ENCODE data around the gene SEC31B.

Gene SEC31B, protein sequence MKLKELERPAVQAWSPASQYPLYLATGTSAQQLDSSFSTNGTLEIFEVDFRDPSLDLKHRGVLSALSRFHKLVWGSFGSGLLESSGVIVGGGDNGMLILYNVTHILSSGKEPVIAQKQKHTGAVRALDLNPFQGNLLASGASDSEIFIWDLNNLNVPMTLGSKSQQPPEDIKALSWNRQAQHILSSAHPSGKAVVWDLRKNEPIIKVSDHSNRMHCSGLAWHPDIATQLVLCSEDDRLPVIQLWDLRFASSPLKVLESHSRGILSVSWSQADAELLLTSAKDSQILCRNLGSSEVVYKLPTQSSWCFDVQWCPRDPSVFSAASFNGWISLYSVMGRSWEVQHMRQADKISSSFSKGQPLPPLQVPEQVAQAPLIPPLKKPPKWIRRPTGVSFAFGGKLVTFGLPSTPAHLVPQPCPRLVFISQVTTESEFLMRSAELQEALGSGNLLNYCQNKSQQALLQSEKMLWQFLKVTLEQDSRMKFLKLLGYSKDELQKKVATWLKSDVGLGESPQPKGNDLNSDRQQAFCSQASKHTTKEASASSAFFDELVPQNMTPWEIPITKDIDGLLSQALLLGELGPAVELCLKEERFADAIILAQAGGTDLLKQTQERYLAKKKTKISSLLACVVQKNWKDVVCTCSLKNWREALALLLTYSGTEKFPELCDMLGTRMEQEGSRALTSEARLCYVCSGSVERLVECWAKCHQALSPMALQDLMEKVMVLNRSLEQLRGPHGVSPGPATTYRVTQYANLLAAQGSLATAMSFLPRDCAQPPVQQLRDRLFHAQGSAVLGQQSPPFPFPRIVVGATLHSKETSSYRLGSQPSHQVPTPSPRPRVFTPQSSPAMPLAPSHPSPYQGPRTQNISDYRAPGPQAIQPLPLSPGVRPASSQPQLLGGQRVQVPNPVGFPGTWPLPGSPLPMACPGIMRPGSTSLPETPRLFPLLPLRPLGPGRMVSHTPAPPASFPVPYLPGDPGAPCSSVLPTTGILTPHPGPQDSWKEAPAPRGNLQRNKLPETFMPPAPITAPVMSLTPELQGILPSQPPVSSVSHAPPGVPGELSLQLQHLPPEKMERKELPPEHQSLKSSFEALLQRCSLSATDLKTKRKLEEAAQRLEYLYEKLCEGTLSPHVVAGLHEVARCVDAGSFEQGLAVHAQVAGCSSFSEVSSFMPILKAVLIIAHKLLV

DNA sequence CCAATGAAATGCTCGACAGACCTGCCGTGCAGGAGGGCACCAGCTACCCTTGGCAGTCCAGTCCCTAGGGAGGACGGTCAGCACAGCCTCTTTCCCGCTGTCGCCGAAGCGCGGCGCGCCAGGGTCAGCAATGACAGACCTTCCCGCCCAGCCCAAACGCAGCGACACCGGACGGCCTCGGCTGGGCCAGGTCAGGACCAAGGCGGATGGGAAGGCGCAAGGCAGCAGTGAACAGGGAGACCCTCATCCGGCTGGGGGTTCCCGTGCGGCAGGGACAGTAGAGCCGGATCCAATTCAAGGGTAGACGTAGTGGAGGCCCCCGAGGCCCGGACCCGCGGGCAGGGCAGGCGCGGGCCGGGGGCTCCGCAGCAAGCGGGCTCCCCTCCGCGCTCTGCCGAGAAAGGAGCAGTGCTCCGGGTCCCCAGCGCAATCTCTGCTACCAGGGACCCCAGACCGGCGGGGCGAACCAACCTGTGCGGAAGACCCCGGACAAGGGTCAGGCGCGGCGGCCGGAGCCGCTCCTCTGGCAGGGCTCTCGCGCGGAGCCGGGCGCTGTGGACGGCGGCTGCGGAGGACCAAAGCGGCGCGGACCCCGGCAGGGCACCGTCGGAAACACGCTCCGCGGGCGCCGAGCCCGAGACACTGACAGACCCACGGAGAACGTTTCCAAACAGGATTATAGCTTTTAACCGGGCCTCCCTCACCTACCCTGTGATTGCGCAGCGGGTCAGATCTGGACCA, at the start of gene SEC31B:
TSS of gene SEC31B (minus strand) at position 551 of the 741 bp plus-strand sequence. CDS start 2,909 bp downstream, outside the sequence.
- DNase-seq (ENCODE audit: low read depth in 2 of 2), result no peak

DNA sequence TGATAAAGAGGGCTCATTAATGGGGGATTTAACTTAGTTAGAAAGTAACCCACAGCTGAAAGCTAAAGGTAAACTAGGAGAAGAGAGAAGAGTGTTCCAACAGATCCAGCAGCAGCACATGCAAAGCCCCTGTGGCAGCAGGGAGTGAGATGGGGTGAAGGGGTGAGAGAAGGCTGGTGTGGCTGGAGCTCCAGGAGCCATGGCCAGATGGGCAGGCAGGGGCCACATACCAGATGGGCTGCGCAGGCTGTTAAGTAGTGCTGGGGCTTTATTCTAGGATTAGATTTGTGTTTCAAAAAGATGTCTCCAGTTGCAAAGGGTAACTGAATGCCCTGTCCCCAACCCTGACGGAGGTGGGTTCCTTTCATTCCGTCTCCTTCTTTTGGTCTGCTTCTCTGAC, 49.3 kb upstream of the SEC31B start:
- DNase-seq (ENCODE audit: low read depth in 2 of 2), result no peak

DNA sequence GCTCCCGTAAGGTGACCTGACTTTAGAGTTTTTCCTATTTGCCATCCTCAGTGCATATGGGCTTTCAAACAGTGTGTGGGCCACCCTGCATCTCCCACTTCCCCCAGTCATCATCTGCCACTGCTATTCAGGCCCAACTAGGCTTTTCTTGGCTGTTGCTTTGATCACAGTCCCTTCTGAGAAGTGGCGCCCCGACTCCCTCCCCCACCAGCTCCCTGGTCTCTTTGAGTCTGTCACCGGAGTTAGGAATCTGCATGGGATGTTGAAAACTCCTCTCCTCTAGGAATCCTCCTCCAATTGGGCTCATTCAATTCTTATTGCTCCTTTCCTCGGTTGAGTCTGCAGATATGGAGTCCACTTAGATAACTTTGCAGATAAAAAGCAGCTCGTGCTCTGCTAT, 48.2 kb upstream of the SEC31B start:
- DNase-seq (ENCODE audit: low read depth in 2 of 2), result no peak

DNA sequence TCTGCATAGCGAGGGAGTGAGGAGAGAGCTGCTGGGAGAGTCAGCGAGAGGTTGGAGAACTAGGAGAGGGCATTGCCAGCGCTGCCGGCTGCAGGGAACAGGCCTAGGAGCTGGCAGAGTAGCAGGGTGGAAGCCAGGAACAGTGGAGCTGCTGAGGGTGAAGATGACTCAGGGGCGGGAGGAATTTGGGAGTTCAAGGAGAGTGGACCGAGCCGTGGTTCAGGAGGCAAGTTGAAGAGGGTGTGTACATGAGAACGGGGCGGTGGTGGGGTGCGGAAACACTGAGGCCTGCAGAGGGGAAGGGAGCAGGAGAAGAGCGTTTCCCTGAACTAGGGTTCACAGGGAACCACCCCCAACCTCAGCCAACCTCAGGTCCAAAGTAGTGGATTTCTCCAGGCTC, 47.6 kb upstream of the SEC31B start:
- no peak for DNase-seq (ENCODE audit: low read depth in 2 of 2)

DNA sequence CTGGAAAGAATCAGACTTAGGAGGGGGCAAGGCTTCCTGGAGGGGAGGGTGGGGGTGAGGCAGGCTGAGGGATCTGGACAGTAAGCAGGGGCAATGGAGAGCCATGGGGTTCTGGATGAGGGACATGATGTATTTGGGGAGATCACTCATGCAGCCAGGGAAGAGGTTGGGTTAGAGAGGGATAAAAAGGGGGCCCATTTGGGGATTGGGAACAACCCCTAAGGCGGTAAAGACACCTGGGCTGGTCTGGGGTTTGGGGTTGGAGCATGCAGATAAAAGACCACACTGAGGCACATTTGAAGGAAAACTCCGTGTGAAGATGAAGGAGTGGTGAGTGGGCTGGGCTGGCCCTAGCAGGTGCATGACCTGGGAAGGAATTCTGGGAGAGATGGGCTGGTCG, 46.9 kb upstream of the SEC31B start:
- no peak for DNase-seq (ENCODE audit: low read depth in 2 of 2)

DNA sequence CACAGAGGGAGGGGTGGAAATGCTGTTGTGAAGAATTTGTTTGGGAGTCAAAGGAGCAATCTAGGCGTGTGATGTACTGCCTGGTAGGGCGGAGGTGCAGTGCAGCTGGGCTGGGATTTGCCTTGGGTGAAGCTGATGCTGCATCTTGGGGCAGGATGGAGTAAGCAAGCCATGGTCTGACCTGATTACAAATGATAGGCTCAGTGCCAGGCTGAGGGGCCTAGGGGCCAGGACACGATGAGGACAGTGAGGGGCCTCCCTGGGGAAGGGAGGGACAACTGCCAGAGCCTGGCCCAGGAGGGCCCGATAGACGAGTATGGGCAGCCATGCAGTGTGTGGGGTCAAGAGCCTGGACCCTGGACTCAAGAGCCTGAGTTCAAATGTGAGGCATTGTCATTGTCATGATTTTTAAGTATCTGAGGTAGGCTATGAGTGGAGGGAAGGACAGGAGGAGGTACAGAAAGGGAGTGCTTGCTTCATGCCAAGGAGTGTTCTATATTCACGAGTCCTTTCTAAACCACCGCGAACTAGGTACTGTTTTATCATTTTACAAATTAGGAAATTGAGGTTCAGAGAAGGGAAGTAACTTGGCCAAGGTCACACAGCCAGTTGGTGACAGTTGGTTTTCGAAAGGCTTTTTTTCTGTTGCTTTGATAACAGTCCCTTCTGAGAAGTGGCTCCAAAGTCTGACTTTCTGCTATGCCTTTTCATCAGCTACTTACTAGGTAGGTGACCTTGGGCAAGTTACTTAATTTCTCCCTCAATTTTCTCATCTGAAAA, 45.7 kb upstream of the SEC31B start:
- no peak for DNase-seq (ENCODE audit: low read depth in 2 of 2)

DNA sequence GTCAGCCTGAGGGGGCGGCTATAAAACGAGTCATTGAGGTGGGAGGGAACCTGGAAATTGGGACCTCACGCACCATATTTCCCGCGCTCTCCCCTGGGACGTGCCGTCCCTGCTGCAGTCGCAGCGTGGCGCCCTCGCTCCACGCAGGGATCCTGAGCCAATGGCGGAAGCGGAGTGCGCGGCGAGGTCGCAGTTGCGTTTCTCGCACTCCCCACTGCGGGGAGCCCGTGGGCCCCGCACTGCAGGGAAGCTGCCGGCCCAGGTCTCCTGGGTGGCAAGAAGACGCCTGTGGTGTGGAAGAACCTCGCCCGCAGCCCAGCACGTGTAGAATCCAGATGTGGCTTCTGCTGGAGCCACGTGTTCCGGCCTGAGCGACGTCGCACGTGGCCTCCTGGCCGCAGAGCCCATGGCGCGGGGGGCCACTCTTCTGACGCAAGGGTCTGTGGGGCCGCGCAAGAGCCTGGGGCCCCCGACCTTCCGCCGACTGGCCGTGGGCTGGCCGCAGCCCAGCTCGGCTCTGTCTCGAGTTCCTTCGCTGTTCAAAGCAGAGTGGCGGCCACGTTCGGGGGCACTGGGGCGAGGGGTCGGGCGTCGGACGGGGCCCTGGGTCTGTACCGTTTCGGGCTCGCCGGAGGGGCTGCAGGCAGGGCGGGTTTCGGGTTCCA, 42.5 kb upstream of the SEC31B start:
- DNase-seq (ENCODE audit: low read depth in 2 of 2), result peak; percentile 29 to 35

DNA sequence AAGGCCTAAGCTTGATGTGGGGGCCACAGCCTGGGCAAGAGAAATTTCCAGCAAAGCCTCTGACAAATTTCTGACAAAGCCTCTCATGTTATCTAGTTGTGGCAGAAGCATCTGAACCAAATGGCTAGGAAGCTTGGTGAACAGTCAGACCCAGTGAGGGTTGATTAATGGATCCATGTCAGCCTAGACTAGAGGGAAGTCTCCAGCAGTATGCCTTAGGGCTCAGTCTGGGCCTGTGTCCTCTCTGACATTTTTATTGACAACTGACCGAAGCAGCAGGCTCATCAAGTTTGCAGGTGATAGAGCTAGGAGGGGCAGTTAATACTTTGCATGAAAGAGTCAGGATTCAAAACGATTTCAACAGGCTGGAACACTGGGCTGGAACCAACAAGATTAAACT, 41.3 kb upstream of the SEC31B start:
- no peak for DNase-seq (ENCODE audit: low read depth in 2 of 2)

DNA sequence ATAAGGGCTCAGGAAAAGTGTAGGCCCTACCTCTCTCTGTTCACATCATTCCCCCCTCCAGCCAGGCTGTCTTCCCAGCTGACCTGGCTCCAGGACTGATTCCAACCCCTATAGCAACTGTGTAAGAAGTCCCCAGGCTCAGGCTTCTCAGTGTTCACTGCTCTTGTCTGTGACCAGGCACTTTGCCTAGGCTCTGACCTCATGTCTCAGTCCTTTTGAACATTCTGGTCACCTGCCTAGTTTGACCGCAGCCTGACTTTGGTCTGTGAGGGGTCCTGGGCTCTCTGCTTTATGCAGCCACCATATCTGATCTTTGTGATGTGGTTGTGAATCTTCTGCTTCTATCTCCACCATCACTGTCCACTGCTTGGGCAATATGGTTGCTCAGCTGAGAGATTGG, 40.6 kb upstream of the SEC31B start:
- DNase-seq (ENCODE audit: low read depth in 2 of 2), result no peak

DNA sequence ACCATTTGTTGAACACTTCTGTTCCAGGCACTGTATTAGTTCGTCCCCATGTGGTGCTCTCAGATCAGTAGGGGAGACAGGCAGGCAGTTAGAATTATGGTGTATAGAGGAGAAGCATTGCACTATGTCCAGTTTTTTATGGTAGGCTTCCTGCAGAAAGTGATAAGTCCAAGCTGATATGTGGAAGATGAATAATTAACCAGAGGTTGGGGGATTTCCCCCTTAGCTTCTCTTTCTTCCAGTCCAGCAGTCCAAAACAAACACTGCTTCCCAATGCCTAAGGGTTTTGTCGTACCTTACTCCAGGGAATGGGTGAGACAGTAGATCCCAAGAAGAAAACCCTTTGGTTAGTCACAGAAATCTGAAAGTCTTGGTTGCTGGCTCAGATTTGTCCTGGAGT, 35.2 kb upstream of the SEC31B start:
- no peak for DNase-seq (ENCODE audit: low read depth in 2 of 2)

DNA sequence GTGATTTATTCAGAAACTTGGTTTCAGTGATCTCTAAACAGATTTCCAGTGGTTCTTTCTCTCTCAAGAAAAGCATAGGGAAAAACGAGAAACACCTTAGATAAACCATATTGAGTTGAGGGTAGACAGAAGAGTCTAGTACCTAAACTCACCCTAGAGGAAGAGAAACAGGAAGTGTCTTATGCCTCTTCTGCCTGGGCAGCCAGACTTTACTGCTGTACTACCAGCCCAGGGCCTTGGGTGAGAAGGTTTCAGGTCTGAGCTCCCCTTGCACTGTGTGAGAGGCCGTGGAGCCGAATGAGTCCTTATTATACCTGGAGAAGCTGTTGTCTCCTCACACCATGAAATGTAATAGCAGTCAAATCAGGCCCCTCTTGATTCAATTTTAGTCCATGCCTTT, 34.3 kb upstream of the SEC31B start:
- no peak for DNase-seq (ENCODE audit: low read depth in 2 of 2)

DNA sequence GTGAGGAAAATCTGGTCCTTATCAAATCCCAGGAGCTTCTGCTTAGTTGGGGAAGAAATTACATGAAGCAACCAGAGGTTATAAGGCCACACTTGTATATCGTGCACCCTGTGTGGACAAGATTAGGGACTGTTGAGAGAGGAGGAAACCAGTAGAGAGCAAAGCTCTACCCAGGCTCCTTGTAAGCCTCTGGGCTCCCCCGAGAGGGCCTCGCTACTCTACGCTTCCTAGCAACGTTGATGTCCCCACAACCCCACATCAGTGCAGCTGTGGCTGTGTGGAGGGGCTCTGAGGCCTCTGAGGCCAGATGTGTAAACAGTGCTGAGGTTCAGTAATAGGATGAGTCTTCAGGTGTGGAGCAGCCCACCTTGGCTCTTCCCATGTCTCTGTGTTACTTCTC, 32.1 kb upstream of the SEC31B start:
- no peak for DNase-seq (ENCODE audit: low read depth in 2 of 2)

DNA sequence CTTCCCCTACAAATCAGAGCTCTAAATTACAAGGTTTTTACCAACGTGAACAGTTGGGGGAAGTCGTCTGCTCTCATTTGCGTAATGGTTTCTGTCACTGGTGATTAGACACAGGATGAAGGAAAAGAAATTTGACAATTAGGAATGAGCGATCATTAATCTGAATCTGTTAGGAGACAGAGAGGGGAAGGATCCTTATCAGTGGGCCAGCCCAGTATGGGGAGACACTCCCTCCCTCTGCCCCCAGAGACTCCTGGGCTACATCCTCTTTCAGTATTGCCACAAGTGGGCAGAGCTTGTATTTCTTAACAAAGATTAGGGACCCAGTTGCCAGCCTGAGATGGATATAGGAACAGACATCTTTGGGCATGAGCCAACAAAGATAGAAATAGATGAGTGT, 31.5 kb upstream of the SEC31B start:
- no peak for DNase-seq (ENCODE audit: low read depth in 2 of 2)

DNA sequence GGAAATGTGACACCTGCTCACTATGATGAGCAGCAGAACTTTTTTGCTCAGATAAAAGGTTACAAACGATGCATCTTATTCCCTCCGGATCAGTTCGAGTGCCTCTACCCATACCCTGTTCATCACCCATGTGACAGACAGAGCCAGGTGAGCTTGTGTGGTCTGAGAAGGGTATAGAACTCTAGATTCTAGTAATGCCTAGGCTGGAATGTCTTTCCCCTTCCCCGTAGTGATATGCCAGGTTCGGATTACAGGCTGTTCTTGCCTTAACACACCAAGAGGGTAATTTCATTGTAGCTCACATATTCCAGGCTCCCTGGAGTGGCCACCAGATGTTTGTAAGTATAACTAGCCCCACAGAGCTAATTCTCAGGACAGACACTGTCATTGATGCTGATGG, 25.3 kb upstream of the SEC31B start:
- DNase-seq (ENCODE audit: low read depth in 2 of 2), result no peak

DNA sequence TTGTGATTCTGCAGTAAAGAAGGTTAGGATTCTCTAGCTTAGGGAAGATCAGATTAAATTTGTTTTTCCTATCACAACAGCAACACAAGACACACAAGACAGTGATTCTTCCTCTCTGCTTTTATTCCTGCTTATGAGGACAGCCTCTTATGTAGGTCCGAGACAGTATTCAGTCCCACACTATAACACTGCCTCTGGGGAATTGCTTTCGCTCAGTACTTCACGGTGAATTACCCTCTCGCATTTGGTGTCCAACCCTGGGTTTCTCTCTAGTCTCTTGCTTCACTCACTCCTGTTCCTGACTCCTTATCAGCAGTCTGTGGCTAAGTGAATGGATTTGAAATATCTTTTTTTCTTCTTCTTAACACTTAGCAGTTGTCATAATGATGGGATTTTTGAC, 17.8 kb upstream of the SEC31B start:
- DNase-seq (ENCODE audit: low read depth in 2 of 2), result no peak

DNA sequence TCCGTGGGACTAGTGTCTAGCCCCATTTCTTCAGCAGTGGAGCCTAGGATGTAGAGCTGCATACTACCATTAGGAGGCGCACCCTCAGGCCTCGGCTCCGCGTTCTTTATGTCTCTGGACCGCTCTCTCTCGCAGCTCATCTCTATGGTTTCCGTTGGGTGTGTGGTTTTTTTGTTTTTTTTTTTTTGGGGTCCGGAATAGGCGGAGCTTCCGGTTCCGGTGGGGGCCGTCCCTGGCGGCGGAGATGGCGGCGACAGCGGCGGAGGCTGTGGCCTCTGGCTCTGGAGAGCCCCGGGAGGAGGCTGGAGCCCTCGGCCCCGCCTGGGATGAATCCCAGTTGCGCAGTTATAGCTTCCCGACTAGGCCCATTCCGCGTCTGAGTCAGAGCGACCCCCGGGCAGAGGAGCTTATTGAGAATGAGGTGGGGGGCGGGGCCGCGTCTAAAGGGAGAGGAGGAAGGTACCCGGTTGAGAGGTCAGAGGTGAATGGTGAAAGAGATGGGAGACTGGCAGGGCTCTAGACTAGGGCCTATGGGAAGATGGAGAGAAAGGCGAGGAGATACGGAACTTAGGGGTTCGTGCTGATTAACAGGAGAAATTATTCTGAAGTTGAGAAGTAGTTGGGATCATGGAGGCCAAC, 16.2 kb upstream of the SEC31B start, which contains the start of gene HIF1AN:
TSS of gene HIF1AN (plus strand) at position 229 of the 639 bp plus-strand sequence. CDS start at position 245, 16 bp downstream.
- DNase-seq (ENCODE audit: low read depth in 2 of 2), result peak; percentile 91 to 92

DNA sequence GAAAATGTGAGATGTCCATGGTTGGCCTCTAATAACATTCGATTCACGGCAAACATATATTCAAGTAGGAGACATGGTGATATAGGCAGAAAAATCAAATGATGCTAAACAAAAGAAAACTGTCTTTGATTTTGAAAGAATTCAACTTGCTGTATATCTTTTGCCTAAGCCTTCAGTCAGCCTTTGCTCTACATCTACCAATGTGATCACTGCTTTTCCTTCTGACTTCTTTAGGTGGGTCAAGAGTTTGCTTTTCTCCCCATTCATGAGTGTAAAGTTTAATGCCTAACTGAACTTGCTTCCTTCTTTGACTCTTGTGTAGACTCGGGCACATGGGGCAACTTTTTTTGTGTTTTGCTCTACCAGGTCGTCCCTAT, 15.7 kb upstream of the SEC31B start:
- no peak for DNase-seq (ENCODE audit: low read depth in 2 of 2)

DNA sequence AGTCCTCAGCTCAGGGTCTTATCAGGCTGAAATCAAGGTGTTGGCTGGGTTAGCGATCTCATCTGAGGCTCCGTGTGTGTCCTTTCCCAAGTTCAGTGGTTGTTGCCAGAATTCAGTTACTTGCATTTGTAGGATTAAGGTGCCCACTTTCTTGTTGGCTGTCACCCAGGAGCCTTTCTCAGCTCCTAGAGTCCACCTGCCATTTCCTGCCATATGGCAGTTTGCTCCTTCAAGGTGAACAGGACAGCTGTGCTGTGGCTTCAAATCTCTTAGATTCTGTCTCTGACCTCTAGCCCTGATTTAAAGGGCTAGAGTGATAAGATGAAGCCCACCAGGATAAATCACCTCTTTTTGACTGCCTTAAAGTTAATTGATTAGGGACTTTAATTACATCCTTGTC, 15.1 kb upstream of the SEC31B start:
- DNase-seq (ENCODE audit: low read depth in 2 of 2), result no peak

DNA sequence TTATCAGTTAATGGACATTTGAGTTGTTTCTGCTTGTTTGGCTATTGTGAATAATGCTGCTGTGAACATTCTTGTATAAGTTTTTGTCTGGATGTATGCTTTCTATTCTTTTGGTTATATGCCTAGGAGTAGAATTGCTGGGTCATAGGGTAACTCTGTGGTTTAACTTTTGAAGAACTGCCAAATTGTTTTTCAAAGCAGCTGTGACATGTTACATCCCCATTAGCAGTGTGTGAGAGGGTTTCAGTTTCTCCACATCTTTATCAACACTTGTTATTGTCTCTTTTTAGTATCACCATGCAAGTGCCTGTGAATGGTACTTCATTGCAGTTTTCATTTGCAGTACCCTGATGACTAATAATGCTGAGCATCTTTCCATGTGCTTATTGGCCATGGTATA, 12.1 kb upstream of the SEC31B start:
- DNase-seq (ENCODE audit: low read depth in 2 of 2), result no peak
